ENCODE data around the gene CSN2.
"Not testable (repeated sequence)": the region's sequence is repeated elsewhere in the genome, so short reads cannot be mapped to it uniquely, and the experiment has no call there.

Gene CSN2

GRCh38 chr4:69965628-69966027 is at the start of gene CSN2:
CSN2 (minus strand) TSS chr4:69965728; CDS start chr4:69960995, 4,733 bp downstream.
- DNase-seq = no peak

GRCh38 chr4:70008771-70009170 is 43.2 kb upstream of the CSN2 start:
- DNase-seq = no peak

GRCh38 chr4:70002507-70002906 is 37.0 kb upstream of the CSN2 start:
- no peak for DNase-seq

GRCh38 chr4:70000711-70001110 is 35.2 kb upstream of the CSN2 start:
- no peak for DNase-seq

GRCh38 chr4:69999420-69999819 is 33.9 kb upstream of the CSN2 start:
- DNase-seq = no peak

GRCh38 chr4:69995526-69996016 is 30.0 kb upstream of the CSN2 start, which contains the start of gene STATH:
STATH (plus strand) TSS chr4:69995966; CDS start chr4:69998438, 2,472 bp downstream.
- no peak for DNase-seq

GRCh38 chr4:69994782-69995181 is 29.3 kb upstream of the CSN2 start:
- no peak for DNase-seq

GRCh38 chr4:69991016-69991415 is 25.5 kb upstream of the CSN2 start:
- no peak for DNase-seq

- no peak for DNase-seq
These were observed 21.1 kb upstream of the CSN2 start for GRCh38 chr4:69986663-69987062.

GRCh38 chr4:69984030-69984443 is 18.5 kb upstream of the CSN2 start:
- peak; percentile 3 for DNase-seq

- no peak for DNase-seq
These were observed 12.1 kb upstream of the CSN2 start for GRCh38 chr4:69977582-69977981.

GRCh38 chr4:69974631-69975030 is 9.1 kb upstream of the CSN2 start:
- no peak for DNase-seq

GRCh38 chr4:69970071-69970470 is 4.5 kb upstream of the CSN2 start:
- DNase-seq = no peak

GRCh38 chr4:69957209-69957608 is 8.3 kb downstream of the CSN2 start:
- no peak for DNase-seq

- no peak for DNase-seq
These were observed 13.9 kb downstream of the CSN2 start for GRCh38 chr4:69951602-69952001.

GRCh38 chr4:69936566-69936965 is 29.0 kb downstream of the CSN2 start:
- DNase-seq = no peak

- DNase-seq = no peak
These were observed 31.4 kb downstream of the CSN2 start for GRCh38 chr4:69934150-69934549.

- DNase-seq = no peak
These were observed 34.8 kb downstream of the CSN2 start, which contains the start of gene CSN1S1 for GRCh38 chr4:69930768-69931167. CSN1S1 (plus strand) TSS chr4:69931068; CDS start chr4:69932556, 1,488 bp downstream.

GRCh38 chr4:69923782-69924410 is 41.6 kb downstream of the CSN2 start:
- DNase-seq = not testable (repeated sequence)

- DNase-seq = no peak
These were observed 44.7 kb downstream of the CSN2 start for GRCh38 chr4:69920874-69921273.

- DNase-seq = no peak
These were observed 55.3 kb downstream of the CSN2 start for GRCh38 chr4:69910016-69910782.

- no peak for DNase-seq
These were observed 56.3 kb downstream of the CSN2 start for GRCh38 chr4:69909195-69909594.

- DNase-seq = no peak
These were observed 58.4 kb downstream of the CSN2 start for GRCh38 chr4:69907151-69907550.
